OCI-M1 (cell line): Measurements from ENCODE around the gene POLK.
"Not testable (repeated sequence)": the region's sequence is repeated elsewhere in the genome, so short reads cannot be mapped to it uniquely, and the experiment has no call there.

ENCODE experiments used
- DNase-seq: peaks from one replicate; lab custom pipeline; 2025; lab: John Stamatoyannopoulos, UW

POLK gene

GRCh38 chr5:75510836-75511434, 756 bp upstream of the POLK start:
- peak; percentile 69 for DNase-seq

GRCh38 chr5:75512383-75513074, 838 bp downstream of the POLK start:
- peak; percentile 63 for DNase-seq

- DNase-seq = peak; percentile 14
Measured at GRCh38 chr5:75513841-75514240, 2.1 kb downstream of the POLK start.

- DNase-seq = no peak
Measured at GRCh38 chr5:75514323-75514722, 2.6 kb downstream of the POLK start.

GRCh38 chr5:75519761-75520160, 8.1 kb downstream of the POLK start:
- no peak for DNase-seq

GRCh38 chr5:75521195-75521594, 9.5 kb downstream of the POLK start:
- DNase-seq = no peak

- no peak for DNase-seq
Measured at GRCh38 chr5:75522025-75522424, 10.3 kb downstream of the POLK start.

GRCh38 chr5:75522542-75522941, 10.9 kb downstream of the POLK start:
- DNase-seq = no peak

- no peak for DNase-seq
Measured at GRCh38 chr5:75523275-75523674, 11.6 kb downstream of the POLK start.

GRCh38 chr5:75524071-75524470, 12.4 kb downstream of the POLK start:
- no peak for DNase-seq

GRCh38 chr5:75524591-75524990, 12.9 kb downstream of the POLK start:
- DNase-seq = no peak

- no peak for DNase-seq
Measured at GRCh38 chr5:75525344-75525743, 13.7 kb downstream of the POLK start.

- DNase-seq = no peak
Measured at GRCh38 chr5:75526070-75526469, 14.4 kb downstream of the POLK start.

- DNase-seq = no peak
Measured at GRCh38 chr5:75529185-75529584, 17.5 kb downstream of the POLK start.

GRCh38 chr5:75532190-75532589, 20.5 kb downstream of the POLK start:
- DNase-seq = no peak

GRCh38 chr5:75533716-75534115, 22.0 kb downstream of the POLK start:
- DNase-seq = not testable (repeated sequence)

- DNase-seq = no peak
Measured at GRCh38 chr5:75534734-75535133, 23.0 kb downstream of the POLK start.

GRCh38 chr5:75536147-75536546, 24.5 kb downstream of the POLK start:
- DNase-seq = no peak

GRCh38 chr5:75536694-75537360, 25.1 kb downstream of the POLK start:
- DNase-seq = no peak

- no peak for DNase-seq
Measured at GRCh38 chr5:75538211-75538610, 26.5 kb downstream of the POLK start.

GRCh38 chr5:75545131-75545530, 33.4 kb downstream of the POLK start:
- DNase-seq = no peak

GRCh38 chr5:75546830-75547229, 35.1 kb downstream of the POLK start:
- DNase-seq = no peak

- no peak for DNase-seq
Measured at GRCh38 chr5:75547812-75548211, 36.1 kb downstream of the POLK start.
